ENCODE results near the gene ZNF474.

The ZNF474 gene

DNA sequence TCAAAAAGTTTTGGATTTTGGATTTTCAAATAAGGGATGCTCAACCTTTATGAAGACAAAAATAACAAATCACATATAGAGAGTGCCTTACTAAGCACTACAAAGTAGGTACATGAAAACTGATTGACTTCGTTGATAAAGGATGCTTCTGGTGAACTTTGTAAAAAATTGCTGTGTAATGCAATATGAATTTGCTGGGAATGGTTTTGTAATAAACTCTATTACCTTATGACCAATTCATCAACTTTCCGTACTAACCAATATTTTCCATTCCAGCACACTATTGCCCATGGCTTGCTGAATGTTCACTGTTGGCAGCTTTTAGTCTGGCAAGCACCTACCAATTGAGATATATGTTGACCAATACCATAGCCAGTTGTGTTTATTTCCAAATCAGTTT, 23.4 kb upstream of the ZNF474 start:
- no peak overlapping the region for H3K4me3 ChIP-seq (ENCODE audit: low read depth, low read length)
- TF ChIP-seq, protein P1, sequence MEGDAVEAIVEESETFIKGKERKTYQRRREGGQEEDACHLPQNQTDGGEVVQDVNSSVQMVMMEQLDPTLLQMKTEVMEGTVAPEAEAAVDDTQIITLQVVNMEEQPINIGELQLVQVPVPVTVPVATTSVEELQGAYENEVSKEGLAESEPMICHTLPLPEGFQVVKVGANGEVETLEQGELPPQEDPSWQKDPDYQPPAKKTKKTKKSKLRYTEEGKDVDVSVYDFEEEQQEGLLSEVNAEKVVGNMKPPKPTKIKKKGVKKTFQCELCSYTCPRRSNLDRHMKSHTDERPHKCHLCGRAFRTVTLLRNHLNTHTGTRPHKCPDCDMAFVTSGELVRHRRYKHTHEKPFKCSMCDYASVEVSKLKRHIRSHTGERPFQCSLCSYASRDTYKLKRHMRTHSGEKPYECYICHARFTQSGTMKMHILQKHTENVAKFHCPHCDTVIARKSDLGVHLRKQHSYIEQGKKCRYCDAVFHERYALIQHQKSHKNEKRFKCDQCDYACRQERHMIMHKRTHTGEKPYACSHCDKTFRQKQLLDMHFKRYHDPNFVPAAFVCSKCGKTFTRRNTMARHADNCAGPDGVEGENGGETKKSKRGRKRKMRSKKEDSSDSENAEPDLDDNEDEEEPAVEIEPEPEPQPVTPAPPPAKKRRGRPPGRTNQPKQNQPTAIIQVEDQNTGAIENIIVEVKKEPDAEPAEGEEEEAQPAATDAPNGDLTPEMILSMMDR (conservative IDR thresholded peaks at IDR 0.05; ENCODE audit: low read depth, low read length): no peak

DNA sequence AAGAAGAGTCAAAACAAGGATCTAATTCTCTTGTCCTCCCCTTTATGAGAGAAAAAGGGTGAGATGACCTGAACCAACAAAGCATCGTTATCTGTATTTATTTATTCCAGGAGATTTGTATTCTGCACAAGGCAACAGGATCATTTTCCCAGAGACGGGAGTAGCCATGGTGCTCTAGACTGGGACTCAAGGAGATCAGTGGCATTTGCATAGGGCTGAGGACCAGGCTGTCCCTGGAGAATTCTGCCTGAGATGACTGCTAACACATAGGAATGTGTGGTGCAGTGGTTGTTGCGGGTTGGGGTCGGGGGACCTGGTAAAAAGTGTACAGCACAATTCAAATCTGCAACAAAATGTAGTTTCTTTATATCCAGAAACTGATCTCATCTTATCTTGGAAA, 22.3 kb upstream of the ZNF474 start:
- TF ChIP-seq, protein P1 (conservative IDR thresholded peaks at IDR 0.05; ENCODE audit: low read depth, low read length): no peak
- DNase-seq (ENCODE audit: low read depth): no peak
- H3K4me3 ChIP-seq (ENCODE audit: low read depth, low read length): no peak overlapping the region

More for the DNA sequence above, 23.4 kb upstream of the ZNF474 start:
- DNase-seq (ENCODE audit: low read depth): no peak

DNA sequence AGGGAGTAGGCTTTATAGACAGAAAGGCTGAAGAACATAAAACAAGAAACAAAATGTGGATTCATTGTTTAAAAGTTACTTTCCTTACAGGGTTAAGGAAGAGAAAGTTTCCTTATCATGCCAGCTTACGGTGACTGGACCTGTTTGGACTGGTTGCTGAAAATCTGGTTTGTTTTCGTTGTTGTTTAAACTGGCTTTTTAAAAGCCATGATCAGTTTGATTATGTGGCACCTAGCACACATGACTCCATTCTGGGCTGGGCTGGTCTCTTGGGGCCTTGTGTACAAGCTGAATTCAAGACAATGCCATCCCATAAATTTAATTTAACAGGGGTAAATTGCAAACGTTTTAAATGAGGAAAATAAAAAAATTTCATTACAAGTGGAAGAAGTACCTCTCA, 18.4 kb upstream of the ZNF474 start:
- TF ChIP-seq, protein P1 (conservative IDR thresholded peaks at IDR 0.05; ENCODE audit: low read depth, low read length): no peak
- no peak for DNase-seq (ENCODE audit: low read depth)
- no peak overlapping the region for H3K4me3 ChIP-seq (ENCODE audit: low read depth, low read length)

DNA sequence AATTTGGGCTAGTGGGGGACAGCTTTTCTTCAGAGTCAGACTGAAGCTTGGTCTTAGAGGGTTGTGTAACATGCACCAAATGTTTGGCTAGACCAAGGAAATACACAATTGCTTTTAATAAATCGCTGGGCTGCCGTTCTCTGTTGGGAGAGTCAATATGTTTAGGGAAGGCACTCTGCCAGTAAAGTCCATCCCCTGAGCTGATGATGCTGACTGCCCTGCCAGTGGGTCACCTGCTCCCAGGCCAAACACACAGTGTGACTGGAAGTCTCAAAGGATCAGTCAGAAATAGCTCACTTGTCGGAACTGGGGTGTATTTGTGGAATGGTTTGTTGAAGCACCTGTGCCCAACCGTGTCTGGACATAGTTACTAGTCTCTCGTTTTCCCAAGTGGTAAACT, 17.9 kb upstream of the ZNF474 start:
- TF ChIP-seq, protein P1 (conservative IDR thresholded peaks at IDR 0.05; ENCODE audit: low read depth, low read length): no peak
- DNase-seq (ENCODE audit: low read depth): no peak
- no peak overlapping the region for H3K4me3 ChIP-seq (ENCODE audit: low read depth, low read length)

DNA sequence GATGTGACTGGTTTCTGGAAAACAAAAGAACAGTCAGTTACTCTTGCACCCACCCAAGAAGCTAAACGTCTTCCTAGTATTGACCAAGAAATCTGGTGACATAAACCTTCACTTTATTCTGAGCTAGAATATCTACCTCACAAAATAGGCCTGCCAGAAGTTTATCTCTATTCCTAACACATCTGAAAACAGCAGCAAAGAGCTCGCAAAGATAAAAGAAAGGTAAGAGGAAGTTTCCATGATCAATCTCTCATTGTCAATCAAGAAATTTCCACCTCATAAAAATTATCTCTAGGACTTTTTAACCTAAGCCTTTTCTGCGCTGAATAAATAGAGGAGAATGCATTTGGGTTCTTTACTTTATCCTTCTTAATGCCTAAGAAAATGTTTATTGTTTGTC, 17.3 kb upstream of the ZNF474 start:
- no peak overlapping the region for H3K4me3 ChIP-seq (ENCODE audit: low read depth, low read length)
- TF ChIP-seq, protein P1 (conservative IDR thresholded peaks at IDR 0.05; ENCODE audit: low read depth, low read length): no peak
- no peak for DNase-seq (ENCODE audit: low read depth)

DNA sequence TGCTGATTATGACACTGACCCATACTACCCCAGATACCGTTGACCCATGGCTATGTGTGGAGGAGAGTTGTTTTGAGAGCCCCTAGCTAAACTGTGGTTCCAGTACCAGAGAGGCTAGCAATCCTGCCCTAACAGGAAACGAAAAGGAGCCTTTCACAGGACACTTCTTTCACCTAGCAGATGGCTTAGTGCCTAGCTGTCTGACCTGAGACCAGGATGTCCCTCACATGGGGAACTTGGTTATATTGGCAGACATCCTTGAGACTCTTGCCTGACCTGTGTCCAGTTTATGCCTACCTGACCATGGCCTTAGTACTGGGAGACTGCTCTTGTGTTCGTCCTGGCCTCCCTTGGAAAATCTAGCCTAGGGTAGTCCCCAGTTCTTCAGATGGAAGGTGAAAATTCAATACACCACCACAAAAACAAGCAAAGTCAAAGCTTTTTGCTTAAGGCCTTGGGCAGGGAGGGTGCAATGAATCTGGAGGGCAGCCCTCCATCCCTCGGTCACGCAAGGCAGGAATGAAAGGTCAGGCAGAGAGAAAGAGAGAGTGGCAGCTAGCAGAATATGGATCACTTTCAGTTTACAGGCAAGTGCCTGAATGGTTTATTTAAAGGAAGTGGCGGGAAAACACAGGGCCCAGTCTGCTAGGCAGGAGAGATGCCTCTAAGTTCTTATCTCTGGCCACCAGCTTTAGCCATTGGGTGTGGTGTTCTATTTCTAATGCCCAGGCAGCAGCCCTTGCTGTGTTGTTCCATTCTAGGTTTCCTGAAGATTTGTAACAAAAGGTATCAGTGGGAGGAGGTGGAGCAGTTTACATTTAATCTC, 16.4 kb upstream of the ZNF474 start:
- TF ChIP-seq, protein P1 (conservative IDR thresholded peaks at IDR 0.05; ENCODE audit: low read depth, low read length): no peak
- DNase-seq (ENCODE audit: low read depth): no peak
- H3K4me3 ChIP-seq (ENCODE audit: low read depth, low read length): no peak overlapping the region

DNA sequence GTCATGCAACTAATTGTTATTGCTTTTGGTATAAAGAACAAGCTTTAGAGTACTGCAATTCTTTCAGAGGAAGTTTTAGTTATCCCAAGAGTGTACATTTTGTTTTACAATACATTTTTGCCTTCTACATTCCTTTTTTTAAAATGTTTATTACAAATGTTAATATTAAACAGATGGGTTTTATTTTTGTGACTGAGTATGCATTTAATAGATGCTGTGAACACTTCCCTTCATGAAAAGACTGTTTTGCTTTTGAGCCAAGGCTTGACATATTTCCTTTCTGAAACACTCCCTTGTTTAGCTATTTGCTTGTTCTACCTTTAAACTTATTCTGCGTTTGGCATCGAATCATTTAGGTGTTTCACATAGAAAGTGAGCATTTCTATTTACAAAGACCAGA, 14.8 kb upstream of the ZNF474 start:
- TF ChIP-seq, protein P1 (conservative IDR thresholded peaks at IDR 0.05; ENCODE audit: low read depth, low read length): no peak
- H3K4me3 ChIP-seq (ENCODE audit: low read depth, low read length): no peak overlapping the region
- no peak for DNase-seq (ENCODE audit: low read depth)
